Heart left ventricle (tissue), 16 donors: ENCODE data around the gene FOXL1. TPM values are rescaled to one million over a fixed set of nuclear protein-coding genes. Genes with fewer than 3 reads are reported as not detected.

Source experiments
- ATAC-seq, 4 donors: fragments of 200-7000 bp; cut with Tn5 transposase; one replicate each; pipeline ENCODE4 v1.9.1; 2020 to 2022; ENCODE audit warnings: moderate library complexity in 4 of 4, mild to moderate bottlenecking in 3 of 4, moderate number of reproducible peaks in 1 of 4
- DNase-seq, 5 donors: peaks; one replicate each; pipeline ENCODE4 v3.0.0-alpha.2; 2020
- H3K27ac ChIP-seq, 12 donors: fragments of 200-600 bp; sonication (generic) in 4 of 12; one replicate each; pipeline versions ENCODE4 v1.5.0 to v1.8.0; 2016 to 2022; ENCODE audit warnings: mild to moderate bottlenecking in 2 of 12
- H3K27me3 ChIP-seq, 9 donors: fragments of 200-600 bp; sonication (generic) in 2 of 9; one replicate each; pipeline versions ENCODE4 v1.5.1 to v1.8.0; 2016 to 2022; ENCODE audit warnings: mild to moderate bottlenecking in 3 of 9
- H3K36me3 ChIP-seq, 9 donors: fragments of 200-600 bp; sonication (generic) in 2 of 9; one replicate each; pipeline versions ENCODE4 v1.5.0 to v1.8.0; 2018 to 2022; ENCODE audit warnings: mild to moderate bottlenecking in 2 of 9
- H3K4me1 ChIP-seq, 12 donors: fragments of 200-600 bp; sonication (generic) in 4 of 12; one replicate each; pipeline versions ENCODE4 v1.5.0 to v1.8.0; 2016 to 2022; ENCODE audit warnings: mild to moderate bottlenecking in 3 of 12
- H3K4me3 ChIP-seq, 12 donors: fragments of 200-600 bp; sonication (generic) in 4 of 12; one replicate each; pipeline versions ENCODE4 v1.5.0 to v1.8.0; 2017 to 2022; ENCODE audit warnings: mild to moderate bottlenecking in 9 of 12, moderate library complexity in 4 of 12
- H3K9me3 ChIP-seq, 12 donors: fragments of 200-600 bp; sonication (generic) in 4 of 12; one replicate each; pipeline versions ENCODE4 v1.5.0 to v1.8.0; 2016 to 2022; ENCODE audit warnings: mild to moderate bottlenecking in 1 of 12
- CTCF ChIP-seq, 12 donors: fragments of 200-600 bp; sonication (generic) in 4 of 12; IDR thresholded peaks; one replicate each; pipeline versions ENCODE4 v1.5.0 to v1.8.0; 2018 to 2022; ENCODE audit warnings: antibody characterized with exemption in 12 of 12, mild to moderate bottlenecking in 5 of 12
- POLR2A ChIP-seq, 2 donors: fragments of 450-650 bp; IDR thresholded peaks; one replicate each; pipeline ENCODE4 v1.6.1; 2017; ENCODE audit warnings: antibody characterized with exemption in 2 of 2, mild to moderate bottlenecking in 2 of 2, moderate library complexity in 2 of 2
- WGBS, 4 donors: extraction: QIAGEN DNeasy Blood & Tissue Kit in 2 of 4; methylation state at CpG; one replicate each; pipeline versions ENCODE4 v1.1.5 to v1.1.7; 2013 to 2018; 5-methylcytosine and 5-hydroxymethylcytosine counted together
- intact Hi-C, 10 donors: fragments of 100-400 bp; cut with DNase I; formaldehyde crosslinking; loops; one replicate each; pipeline versions ENCODE4 v1.11.1 to v1.14.2; 2022
- polyA plus RNA-seq, 2 donors: library from polyadenylated mRNA; stranded (reverse); fragments of 200-250 nt; gene quantifications; one replicate each; pipeline ENCODE4 v1.2.3, GENCODE V29; 2013
- total RNA-seq, 9 donors: library from RNA; depleted of rRNA in 2 of 9; stranded (reverse); fragments of >200 nt in 2 of 9; fragmentation: NEBNext Ultra II Directional in 3 of 9; extraction: Animal tissue kit (Norgen Biotek cat#: 25700) in 3 of 9; gene quantifications; one replicate each; pipeline versions ENCODE4 v1.1.0 to v1.2.4, GENCODE V29; 2016 to 2023
- donor health status: ischemic (EF 13 %, LVEDD 7.1; RV severe dilation, severe dysfunction).
- donor health status: healthy with polysubstance abuse.
- donor health status: DM: no; HTN: yes; CAD: no.
- donor health status: DM: no; HTN: no; CAD: no.
- donor health status: ischemic (EF 25% LVEDD 6.9; RV normal size, moderate dysfunction).
- donor health status: ischemic (EF 25% LVEDD 5.7; RV mildly dilated, moderate dysfunction).
- donor health status: healthy.
- donor health status: DM: yes; HTN: yes; CAD: no.
- donor health status: ischemic (EF 35%, LVEDD 5.7; RV mildly dilated, moderate dysfunction).
- donor health status: nonischemic (EF 11% LVEDD 7.7; RV severe dilation, severe dysfunction).
- donor health status: DM: yes; HTN: yes; CAD: no.
- donor health status: PGD.
- donor health status: ischemic (EF 29% LVEDD 5.4; RV normal size, mild dysfunction).
- donor health status: nonischemic (EF 23%, LVEDD 6.1; RV moderate dilation, normal function).

FOXL1 gene
- total and polyA plus RNA-seq, 11 donors = 0.44 to 1.4 (median 0.69) TPM

- intact Hi-C loops = no loop called here
- 79 to 88% (median 86%) methylated on average over 18 of the region's 18 CpGs for WGBS, 4 donors
- DNase-seq (peak in 1 of 5 donors; percentile 69), ATAC-seq (peak; percentile 66 to 84 (median 78))
- no peak overlapping the region for H3K4me3 ChIP-seq
- peaks cover 0 to 72% (median 58%) of the 10 kb centered on the region in 9 donors for H3K36me3 ChIP-seq
- TF ChIP-seq CTCF (IDR thresholded peaks at IDR 0.05) (no peak), POLR2A (IDR thresholded peaks at IDR 0.05) (no peak)
- H3K4me1 ChIP-seq = peaks cover 0 to 10% (median 0%) of the 10 kb centered on the region in 12 donors
- H3K27me3 ChIP-seq = no peaks in the 10 kb centered on the region
- no peaks in the 10 kb centered on the region for H3K9me3 ChIP-seq
- H3K27ac ChIP-seq = no peak overlapping the region
Observed at GRCh38 chr16:86534779-86535615, 43.4 kb upstream of the FOXL1 start.

GRCh38 chr16:86536621-86537020 is 41.7 kb upstream of the FOXL1 start:
- WGBS, 4 donors = 95 to 97% (median 96%) methylated on average over 14 to 17 of the region's 17 CpGs
- DNase-seq (no peak), ATAC-seq (no peak)
- H3K4me3 ChIP-seq = no peak overlapping the region
- intact Hi-C loops = no loop called here
- TF ChIP-seq POLR2A (IDR thresholded peaks at IDR 0.05) = no peak
- no peak for TF ChIP-seq CTCF (IDR thresholded peaks at IDR 0.05)
- no peak overlapping the region for H3K27ac ChIP-seq
- no peaks in the 10 kb centered on the region for H3K27me3 ChIP-seq
- no peaks in the 10 kb centered on the region for H3K9me3 ChIP-seq
- peaks cover 0 to 83% (median 70%) of the 10 kb centered on the region in 9 donors for H3K36me3 ChIP-seq
- H3K4me1 ChIP-seq = no peaks in the 10 kb centered on the region

- ATAC-seq (no peak), DNase-seq (no peak)
- TF ChIP-seq CTCF (IDR thresholded peaks at IDR 0.05) (no peak), POLR2A (IDR thresholded peaks at IDR 0.05) (no peak)
- no peak overlapping the region for H3K27ac ChIP-seq
- 96 to 100% (median 97%) methylated on average over 4 of the region's 4 CpGs for WGBS, 4 donors
- H3K4me1 ChIP-seq = no peaks in the 10 kb centered on the region
- H3K36me3 ChIP-seq = peaks cover 0 to 87% (median 73%) of the 10 kb centered on the region in 9 donors
- no peaks in the 10 kb centered on the region for H3K9me3 ChIP-seq
- intact Hi-C loops = no loop called here
- no peak overlapping the region for H3K4me3 ChIP-seq
- H3K27me3 ChIP-seq = no peaks in the 10 kb centered on the region
Observed at GRCh38 chr16:86537486-86537885, 40.9 kb upstream of the FOXL1 start.

GRCh38 chr16:86538196-86538780 is 40.1 kb upstream of the FOXL1 start:
- no peak for DNase-seq
- intact Hi-C loops = no loop called here
- no peak for ATAC-seq

More at GRCh38 chr16:86538196-86538780, 40.1 kb upstream of the FOXL1 start:
- TF ChIP-seq POLR2A (IDR thresholded peaks at IDR 0.05) (no peak), CTCF (IDR thresholded peaks at IDR 0.05) (no peak)
- H3K27me3 ChIP-seq = no peaks in the 10 kb centered on the region
- H3K4me3 ChIP-seq = no peak overlapping the region
- H3K36me3 ChIP-seq = peaks cover 0 to 85% (median 73%) of the 10 kb centered on the region in 9 donors
- no peaks in the 10 kb centered on the region for H3K4me1 ChIP-seq
- no peaks in the 10 kb centered on the region for H3K9me3 ChIP-seq
- no peak overlapping the region for H3K27ac ChIP-seq
- WGBS, 4 donors = 92 to 94% (median 94%) methylated on average over 9 to 17 of the region's 17 CpGs
